ENCODE measurements around the gene DPP8. TPM values are rescaled to one million over a fixed set of nuclear protein-coding genes. Genes with fewer than 3 reads are reported as not detected.

Gene DPP8
- total RNA-seq, 1 experiment from 2014 or later = 45.9 TPM

DNA sequence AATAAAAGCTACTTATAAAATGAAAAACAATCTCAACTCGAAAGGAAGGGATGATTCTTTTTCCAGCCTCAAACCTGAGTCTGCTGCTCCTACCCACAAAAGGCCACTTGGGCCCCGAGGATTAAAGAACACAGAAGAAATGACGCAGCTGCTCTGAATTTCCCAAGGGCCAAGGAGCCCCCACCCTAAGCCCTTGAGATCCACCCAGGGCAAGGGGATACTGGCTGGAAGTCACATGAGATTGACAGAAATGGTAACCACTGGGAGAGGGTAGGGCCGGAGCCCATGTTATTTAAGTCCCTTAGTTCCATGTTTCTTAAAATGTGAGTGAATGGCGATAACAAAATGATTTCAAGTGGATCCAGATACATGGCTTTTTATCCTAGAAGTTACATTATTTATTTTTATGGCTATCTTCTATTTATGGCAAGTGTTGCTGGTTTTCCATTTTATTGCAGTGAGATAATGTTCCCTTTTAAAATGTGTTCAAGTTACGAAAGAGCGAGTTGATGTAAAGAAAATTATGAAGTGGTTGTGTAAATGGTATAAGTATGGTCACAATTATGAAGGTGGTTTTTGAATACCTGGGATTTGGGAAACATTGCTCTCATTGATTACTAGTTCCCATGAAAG is 111.6 kb downstream of the DPP8 start:
- CTCF ChIA-PET = interaction anchor here (0.9 kb wide), 1 partner anchor 14 kb away, joined by 6 read pairs; no protein-coding TSS in a partner anchor
- TF ChIP-seq, protein P1, sequence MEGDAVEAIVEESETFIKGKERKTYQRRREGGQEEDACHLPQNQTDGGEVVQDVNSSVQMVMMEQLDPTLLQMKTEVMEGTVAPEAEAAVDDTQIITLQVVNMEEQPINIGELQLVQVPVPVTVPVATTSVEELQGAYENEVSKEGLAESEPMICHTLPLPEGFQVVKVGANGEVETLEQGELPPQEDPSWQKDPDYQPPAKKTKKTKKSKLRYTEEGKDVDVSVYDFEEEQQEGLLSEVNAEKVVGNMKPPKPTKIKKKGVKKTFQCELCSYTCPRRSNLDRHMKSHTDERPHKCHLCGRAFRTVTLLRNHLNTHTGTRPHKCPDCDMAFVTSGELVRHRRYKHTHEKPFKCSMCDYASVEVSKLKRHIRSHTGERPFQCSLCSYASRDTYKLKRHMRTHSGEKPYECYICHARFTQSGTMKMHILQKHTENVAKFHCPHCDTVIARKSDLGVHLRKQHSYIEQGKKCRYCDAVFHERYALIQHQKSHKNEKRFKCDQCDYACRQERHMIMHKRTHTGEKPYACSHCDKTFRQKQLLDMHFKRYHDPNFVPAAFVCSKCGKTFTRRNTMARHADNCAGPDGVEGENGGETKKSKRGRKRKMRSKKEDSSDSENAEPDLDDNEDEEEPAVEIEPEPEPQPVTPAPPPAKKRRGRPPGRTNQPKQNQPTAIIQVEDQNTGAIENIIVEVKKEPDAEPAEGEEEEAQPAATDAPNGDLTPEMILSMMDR (IDR thresholded peaks at IDR 0.05; ENCODE audit: unreplicated experiment) = no peak
- H3K27ac Mint-ChIP-seq (ENCODE audit: unreplicated experiment) = no peak overlapping the region
- intact Hi-C loops (cut with micrococcal nuclease; ENCODE audit: unreplicated experiment) = no loop called here
- no peak for DNase-seq
- no peak overlapping the region for H3K4me3 Mint-ChIP-seq (ENCODE audit: low read depth, unreplicated experiment)
- peaks cover 48% of the 10 kb centered on the region for H3K27me3 Mint-ChIP-seq (ENCODE audit: unreplicated experiment)
- no TSS peak for BruUV-seq (replicated peaks)
- no peaks in the 10 kb centered on the region for H3K4me1 Mint-ChIP-seq (ENCODE audit: low read depth, unreplicated experiment)
- no peaks in the 10 kb centered on the region for H3K36me3 Mint-ChIP-seq (ENCODE audit: insufficient read depth, unreplicated experiment)
- no peaks in the 10 kb centered on the region for H3K9me3 Mint-ChIP-seq (ENCODE audit: low read depth, unreplicated experiment)

GRCh38 chr15:65404186-65404872 is 113.2 kb downstream of the DPP8 start:
- Mint-ChIP-seq H3K36me3 (ENCODE audit: insufficient read depth, unreplicated experiment) (no peaks in the 10 kb centered on the region), H3K27ac (ENCODE audit: unreplicated experiment) (no peak overlapping the region), H3K4me1 (ENCODE audit: low read depth, unreplicated experiment) (no peaks in the 10 kb centered on the region), H3K27me3 (ENCODE audit: unreplicated experiment) (peaks cover 55% of the 10 kb centered on the region), H3K9me3 (ENCODE audit: low read depth, unreplicated experiment) (no peaks in the 10 kb centered on the region), H3K4me3 (ENCODE audit: low read depth, unreplicated experiment) (no peak overlapping the region)
- intact Hi-C loops (cut with micrococcal nuclease; ENCODE audit: unreplicated experiment) = loop anchor here (5.0 kb wide), 1 partner anchor 87 kb away; no protein-coding TSS in a partner anchor
- BruUV-seq (replicated peaks) = no TSS peak
- no peak for DNase-seq
- TF ChIP-seq, protein P1 (IDR thresholded peaks at IDR 0.05; ENCODE audit: unreplicated experiment) = no peak
- CTCF ChIA-PET = interaction anchor here (0.7 kb wide), 1 partner anchor 17 kb away, joined by 3 read pairs; no protein-coding TSS in a partner anchor

DNA sequence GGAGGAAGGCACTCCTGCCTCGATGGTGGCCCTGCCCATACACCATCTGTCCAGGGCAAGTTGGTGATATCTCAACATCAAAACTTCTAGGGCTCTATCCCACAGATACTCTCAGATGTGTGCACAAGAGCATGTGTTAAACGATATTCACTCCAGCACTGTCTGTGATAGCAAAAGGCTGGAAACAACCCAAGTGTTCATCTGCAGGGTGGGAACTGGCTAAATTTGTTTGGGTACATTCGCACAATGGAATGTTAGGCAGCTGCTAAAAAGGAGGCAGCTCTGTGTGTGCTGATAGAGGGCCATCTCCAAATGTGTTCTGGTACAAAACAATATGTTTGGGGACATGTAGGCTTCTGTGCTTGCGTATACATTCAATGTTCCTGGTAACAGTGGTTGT is 114.5 kb downstream of the DPP8 start:
- Mint-ChIP-seq H3K27ac (ENCODE audit: unreplicated experiment) (no peak overlapping the region), H3K27me3 (ENCODE audit: unreplicated experiment) (peaks cover 56% of the 10 kb centered on the region), H3K4me3 (ENCODE audit: low read depth, unreplicated experiment) (no peak overlapping the region), H3K36me3 (ENCODE audit: insufficient read depth, unreplicated experiment) (no peaks in the 10 kb centered on the region), H3K4me1 (ENCODE audit: low read depth, unreplicated experiment) (no peaks in the 10 kb centered on the region), H3K9me3 (ENCODE audit: low read depth, unreplicated experiment) (no peaks in the 10 kb centered on the region)
- DNase-seq = no peak
- intact Hi-C loops (cut with micrococcal nuclease; ENCODE audit: unreplicated experiment) = loop anchor here (5.0 kb wide), 1 partner anchor 86 kb away; no protein-coding TSS in a partner anchor
- TF ChIP-seq, protein P1 (IDR thresholded peaks at IDR 0.05; ENCODE audit: unreplicated experiment) = no peak
- CTCF ChIA-PET = interaction anchor here (0.6 kb wide), 1 partner anchor 10 kb away, joined by 3 read pairs; no protein-coding TSS in a partner anchor
- no TSS peak for BruUV-seq (replicated peaks)

GRCh38 chr15:65401611-65402240 is 115.8 kb downstream of the DPP8 start:
- no TSS peak for BruUV-seq (replicated peaks)
- Mint-ChIP-seq H3K4me3 (ENCODE audit: low read depth, unreplicated experiment) (no peak overlapping the region), H3K36me3 (ENCODE audit: insufficient read depth, unreplicated experiment) (no peaks in the 10 kb centered on the region), H3K9me3 (ENCODE audit: low read depth, unreplicated experiment) (no peaks in the 10 kb centered on the region), H3K27ac (ENCODE audit: unreplicated experiment) (no peak overlapping the region), H3K27me3 (ENCODE audit: unreplicated experiment) (peaks cover 66% of the 10 kb centered on the region), H3K4me1 (ENCODE audit: low read depth, unreplicated experiment) (no peaks in the 10 kb centered on the region)
- no peak for DNase-seq
- TF ChIP-seq, protein P1 (IDR thresholded peaks at IDR 0.05; ENCODE audit: unreplicated experiment) = no peak
- CTCF ChIA-PET = interaction anchor here (0.6 to 2.8 kb wide), 9 partner anchors 16 to 888 kb away, joined by 3 to 15 read pairs (median 5); no protein-coding TSS in a partner anchor
- intact Hi-C loops (cut with micrococcal nuclease; ENCODE audit: unreplicated experiment) = loop anchor here (5.0 kb wide), 1 partner anchor 84 kb away; no protein-coding TSS in a partner anchor
